MV-4-11 (cell line): Measurements from ENCODE around the gene HJURP.
"Not testable (repeated sequence)": the region's sequence is repeated elsewhere in the genome, so short reads cannot be mapped to it uniquely, and the experiment has no call there.

Source experiments
- DNase-seq: peaks from one replicate; lab custom pipeline; 2025; lab: John Stamatoyannopoulos, UW

HJURP gene, protein sequence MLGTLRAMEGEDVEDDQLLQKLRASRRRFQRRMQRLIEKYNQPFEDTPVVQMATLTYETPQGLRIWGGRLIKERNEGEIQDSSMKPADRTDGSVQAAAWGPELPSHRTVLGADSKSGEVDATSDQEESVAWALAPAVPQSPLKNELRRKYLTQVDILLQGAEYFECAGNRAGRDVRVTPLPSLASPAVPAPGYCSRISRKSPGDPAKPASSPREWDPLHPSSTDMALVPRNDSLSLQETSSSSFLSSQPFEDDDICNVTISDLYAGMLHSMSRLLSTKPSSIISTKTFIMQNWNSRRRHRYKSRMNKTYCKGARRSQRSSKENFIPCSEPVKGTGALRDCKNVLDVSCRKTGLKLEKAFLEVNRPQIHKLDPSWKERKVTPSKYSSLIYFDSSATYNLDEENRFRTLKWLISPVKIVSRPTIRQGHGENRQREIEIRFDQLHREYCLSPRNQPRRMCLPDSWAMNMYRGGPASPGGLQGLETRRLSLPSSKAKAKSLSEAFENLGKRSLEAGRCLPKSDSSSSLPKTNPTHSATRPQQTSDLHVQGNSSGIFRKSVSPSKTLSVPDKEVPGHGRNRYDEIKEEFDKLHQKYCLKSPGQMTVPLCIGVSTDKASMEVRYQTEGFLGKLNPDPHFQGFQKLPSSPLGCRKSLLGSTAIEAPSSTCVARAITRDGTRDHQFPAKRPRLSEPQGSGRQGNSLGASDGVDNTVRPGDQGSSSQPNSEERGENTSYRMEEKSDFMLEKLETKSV

GRCh38 chr2:233854241-233854981 lies at the start of gene HJURP:
Gene HJURP, minus strand, starts transcription at chr2:233854535. Its CDS starts 35 bp downstream, at chr2:233854500.
- DNase-seq = peak; percentile 94

GRCh38 chr2:233901884-233902283 lies 47.5 kb upstream of the HJURP start:
- DNase-seq = no peak

GRCh38 chr2:233901367-233901766 lies 47.0 kb upstream of the HJURP start:
- DNase-seq = no peak

DNA sequence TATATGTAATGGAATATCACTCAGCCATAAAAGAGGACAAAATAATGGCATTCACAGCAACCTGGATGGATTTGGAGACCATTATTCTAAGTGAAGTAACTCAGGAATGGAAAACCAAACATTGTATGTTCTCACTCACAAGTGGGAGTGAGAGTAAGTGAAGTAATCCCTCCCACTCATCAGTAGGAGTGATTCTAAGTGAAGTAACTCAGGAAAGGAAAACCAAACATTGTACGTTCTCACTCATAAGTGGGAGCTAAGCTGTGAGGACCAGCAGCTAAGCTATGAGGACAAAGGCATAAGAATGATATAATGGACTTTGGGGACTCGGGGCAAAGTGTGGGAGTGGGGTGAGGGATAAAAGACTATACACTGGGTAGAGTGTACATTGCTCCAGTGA lies 41.9 kb upstream of the HJURP start:
- DNase-seq = not testable (repeated sequence)

DNA sequence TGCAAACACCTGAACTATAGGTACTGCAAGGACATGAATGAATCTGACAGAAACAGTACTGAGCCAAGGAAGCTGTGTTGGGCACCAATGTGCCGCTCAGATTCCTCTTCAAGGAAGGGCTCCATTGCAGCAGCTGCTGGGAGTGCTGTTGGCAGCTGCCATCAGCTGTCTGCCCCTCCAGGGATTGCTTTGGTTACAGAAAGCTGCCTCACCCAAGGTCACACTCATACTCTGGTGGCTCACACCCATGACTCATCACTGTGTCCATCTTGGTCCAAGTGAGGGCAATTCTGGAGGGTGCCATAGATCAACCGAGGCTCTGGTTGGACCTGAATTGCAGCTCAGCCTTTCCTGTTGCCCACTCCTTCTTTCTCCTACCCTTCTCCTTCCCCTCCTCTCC lies 38.5 kb upstream of the HJURP start:
- no peak for DNase-seq

- no peak for DNase-seq
These were observed 28.0 kb upstream of the HJURP start for GRCh38 chr2:233882353-233882752.

DNA sequence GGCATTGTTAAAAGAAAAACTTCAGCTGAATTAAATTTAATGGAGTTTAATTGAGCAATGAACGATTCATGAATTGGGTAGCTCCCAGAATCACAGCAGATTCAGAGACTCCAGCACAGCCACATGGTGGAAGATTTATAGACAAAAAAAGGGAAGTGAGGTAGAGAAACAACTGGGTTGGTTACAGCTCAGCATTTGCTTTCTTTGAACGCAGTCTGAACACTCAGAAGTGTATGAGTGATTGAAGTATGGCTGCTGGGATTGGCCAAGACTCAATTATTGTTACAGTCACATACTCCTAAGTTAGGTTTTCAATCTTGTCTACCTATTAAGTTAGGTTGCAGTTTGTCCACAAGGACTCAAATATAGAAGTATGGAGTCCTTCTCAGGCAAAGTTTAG lies 17.8 kb upstream of the HJURP start:
- DNase-seq = peak; percentile 90

GRCh38 chr2:233871432-233871831 lies 17.1 kb upstream of the HJURP start:
- no peak for DNase-seq

- DNase-seq = peak; percentile 48
These were observed 13.7 kb upstream of the HJURP start, which contains the start of gene MSL3B for GRCh38 chr2:233867993-233868532. Gene MSL3B, minus strand, starts transcription at chr2:233868386.

- DNase-seq = no peak
These were observed 12.1 kb upstream of the HJURP start for GRCh38 chr2:233866479-233866878.

GRCh38 chr2:233865838-233866237 lies 11.5 kb upstream of the HJURP start:
- no peak for DNase-seq

- no peak for DNase-seq
These were observed 8.0 kb upstream of the HJURP start for GRCh38 chr2:233862261-233862768.

DNA sequence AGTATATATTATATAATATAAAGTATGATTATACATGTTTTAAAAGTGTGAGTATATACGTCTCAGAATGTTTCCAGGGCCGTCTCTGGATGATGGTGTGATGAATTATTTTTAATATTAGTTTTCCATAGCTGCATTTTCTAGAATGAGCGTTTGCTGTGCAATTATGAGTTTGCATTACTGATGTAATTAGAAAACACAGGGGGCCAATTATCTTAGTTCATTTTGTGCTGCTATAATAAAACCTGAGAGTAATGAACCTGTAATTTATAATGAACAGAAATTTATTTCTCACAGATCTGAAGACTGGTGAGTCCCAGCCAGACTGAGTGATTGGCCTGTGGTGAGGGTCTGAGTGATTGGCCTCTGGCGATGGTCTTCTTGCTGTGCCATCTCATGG lies 4.0 kb upstream of the HJURP start:
- no peak for DNase-seq

GRCh38 chr2:233857511-233858141 lies 3.3 kb upstream of the HJURP start:
- peak; percentile 28 for DNase-seq

DNA sequence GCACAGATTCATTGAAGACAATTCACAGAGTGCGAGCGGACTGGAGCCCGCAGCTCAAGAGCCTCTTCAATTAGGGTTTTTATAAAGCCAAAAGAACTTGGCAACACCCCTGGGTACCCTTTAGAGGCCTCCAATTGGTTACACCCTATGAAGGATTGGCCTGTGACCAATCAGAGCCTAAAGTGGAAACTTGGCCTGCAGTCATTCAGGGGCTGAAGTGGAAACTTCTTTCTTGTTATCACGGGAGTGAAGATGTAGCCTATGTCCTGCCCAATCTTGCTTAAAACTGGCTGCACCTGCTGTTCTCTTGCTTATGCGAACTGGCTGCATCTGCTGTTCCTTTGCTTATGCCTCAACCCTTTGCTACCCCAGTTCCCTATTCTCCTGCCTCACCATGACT lies 1.8 kb upstream of the HJURP start:
- no peak for DNase-seq

GRCh38 chr2:233855345-233855744 lies 1.0 kb upstream of the HJURP start:
- DNase-seq = no peak

- no peak for DNase-seq
These were observed 473 bp downstream of the HJURP start for GRCh38 chr2:233853883-233854240.

DNA sequence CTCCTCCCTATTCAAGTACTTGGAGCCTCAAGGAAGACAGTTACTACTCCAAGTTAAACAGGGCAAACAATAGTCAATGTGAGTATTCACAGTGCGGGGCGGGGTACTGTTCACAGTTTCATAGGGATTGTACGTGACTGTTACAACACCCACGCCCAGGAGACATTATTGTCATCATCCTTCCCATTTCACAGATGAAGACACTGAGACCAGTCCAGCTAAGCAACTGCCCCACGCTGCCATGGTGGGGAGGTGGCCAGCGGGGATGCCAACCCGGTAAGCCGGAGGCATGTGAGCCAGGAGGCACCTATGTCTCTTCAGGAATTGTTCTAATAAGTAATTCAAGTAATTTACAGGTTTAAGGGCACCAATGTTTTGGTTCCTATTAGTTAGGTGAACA lies 982 bp downstream of the HJURP start:
- DNase-seq = no peak

GRCh38 chr2:233852056-233852455 lies 2.3 kb downstream of the HJURP start:
- peak; percentile 84 for DNase-seq

DNA sequence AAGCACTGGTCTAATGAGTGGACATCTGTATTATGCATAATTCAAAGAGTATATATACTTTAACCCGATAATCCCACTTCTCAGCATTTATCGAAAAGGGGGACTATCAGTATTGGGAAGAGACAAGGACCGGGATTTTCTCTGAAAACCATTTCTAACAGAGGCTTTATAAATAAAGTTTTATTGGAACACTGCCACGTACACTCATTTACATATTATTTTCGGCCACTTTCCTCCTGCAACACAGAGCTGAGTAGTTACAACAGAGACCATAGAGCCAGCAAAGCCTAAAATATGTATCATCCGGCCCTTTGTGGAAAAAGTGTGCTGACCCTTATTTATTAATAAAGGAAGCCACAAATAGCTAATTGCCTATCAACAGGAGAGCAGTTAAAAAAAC lies 3.2 kb downstream of the HJURP start:
- no peak for DNase-seq

GRCh38 chr2:233850745-233851144 lies 3.6 kb downstream of the HJURP start:
- no peak for DNase-seq
